SU-DHL-6 (cell line): Measurements from ENCODE around the gene EPN1.

ENCODE experiments used
- H2AFZ ChIP-seq: fragments of 200-600 bp; sonication (generic); 2 replicates; pipeline ENCODE4 v1.6.1; 2014; ENCODE audit warnings: low read depth, mild to moderate bottlenecking, moderate library complexity, mixed read lengths, antibody characterized with exemption, low read length; ENCODE audit not compliant: severe bottlenecking
- H3F3A ChIP-seq: fragments of 200-600 bp; shearing (Covaris generic); 2 replicates; pipeline ENCODE4 v1.6.0; 2016; ENCODE audit warnings: antibody characterized with exemption, mild to moderate bottlenecking; ENCODE audit not compliant: insufficient read depth
- H3K27ac ChIP-seq: fragments of 200-600 bp; sonication (generic); 2 replicates; pipeline ENCODE4 v1.5.1; 2016; ENCODE audit warnings: low read depth, mild to moderate bottlenecking, low read length, moderate library complexity, mixed read lengths
- H3K27me3 ChIP-seq: fragments of 200-600 bp; sonication (generic), shearing (Covaris generic); 2 replicates; pipeline ENCODE4 v1.6.0; 2014; ENCODE audit warnings: mild to moderate bottlenecking, low read length
- H3K36me3 ChIP-seq: fragments of 200-600 bp; sonication (generic); 2 replicates; pipeline ENCODE4 v1.6.1; 2014; ENCODE audit warnings: mild to moderate bottlenecking, low read length, mixed read lengths
- H3K4me2 ChIP-seq: fragments of 300-600, 200-600 bp; shearing (Covaris generic), sonication (generic); 2 replicates; pipeline ENCODE4 v1.6.0; 2014; ENCODE audit warnings: low read length, low read depth, mild to moderate bottlenecking; ENCODE audit not compliant: poor library complexity, severe bottlenecking
- H3K4me3 ChIP-seq: fragments of 200-600 bp; sonication (generic); 2 replicates; pipeline ENCODE4 v1.5.1; 2014; ENCODE audit warnings: antibody characterized with exemption, low read length, mild to moderate bottlenecking, mixed read lengths; ENCODE audit not compliant: insufficient read depth, poor library complexity, severe bottlenecking
- H3K79me2 ChIP-seq: fragments of 200-600 bp; sonication (generic); 2 replicates; pipeline ENCODE4 v1.6.1; 2014; ENCODE audit warnings: mild to moderate bottlenecking, low read length, moderate library complexity; ENCODE audit not compliant: insufficient read depth
- H3K9ac ChIP-seq: fragments of 200-600 bp; sonication (generic); 2 replicates; pipeline ENCODE4 v1.7.0; 2014; ENCODE audit warnings: mild to moderate bottlenecking, low read length
- H3K9me2 ChIP-seq: fragments of 200-600 bp; sonication (generic); replicated peaks from 2 replicates; pipeline ENCODE4 v1.6.1; 2014; ENCODE audit warnings: low read length; ENCODE audit not compliant: insufficient read depth
- H3K9me3 ChIP-seq: fragments of 200-600 bp; sonication (generic); 2 replicates; pipeline ENCODE4 v1.6.1; 2014; ENCODE audit warnings: low read length, mixed read lengths; ENCODE audit not compliant: insufficient read depth
- H4K20me1 ChIP-seq: fragments of 200-600 bp; sonication (generic); 2 replicates; pipeline ENCODE4 v1.6.1; 2014; ENCODE audit warnings: low read depth, mild to moderate bottlenecking, antibody characterized with exemption, low read length, moderate library complexity, mixed read lengths
- EZH2phosphoT487 ChIP-seq: fragments of 200-600 bp; sonication (generic), shearing (Covaris generic); conservative IDR thresholded peaks from 2 replicates; pipeline ENCODE4 v1.6.1; 2018; ENCODE audit warnings: mild to moderate bottlenecking, antibody characterized with exemption, low read length, moderate library complexity, mixed read lengths
- TF ChIP-seq, protein P1 (sequence below): fragments of 200-600 bp; sonication (generic); IDR thresholded peaks from one replicate; pipeline ENCODE4 v1.5.1; 2017; ENCODE audit warnings: antibody characterized with exemption, mild to moderate bottlenecking, low read length, moderate library complexity; ENCODE audit not compliant: insufficient read depth, poor library complexity, severe bottlenecking

Gene EPN1

DNA sequence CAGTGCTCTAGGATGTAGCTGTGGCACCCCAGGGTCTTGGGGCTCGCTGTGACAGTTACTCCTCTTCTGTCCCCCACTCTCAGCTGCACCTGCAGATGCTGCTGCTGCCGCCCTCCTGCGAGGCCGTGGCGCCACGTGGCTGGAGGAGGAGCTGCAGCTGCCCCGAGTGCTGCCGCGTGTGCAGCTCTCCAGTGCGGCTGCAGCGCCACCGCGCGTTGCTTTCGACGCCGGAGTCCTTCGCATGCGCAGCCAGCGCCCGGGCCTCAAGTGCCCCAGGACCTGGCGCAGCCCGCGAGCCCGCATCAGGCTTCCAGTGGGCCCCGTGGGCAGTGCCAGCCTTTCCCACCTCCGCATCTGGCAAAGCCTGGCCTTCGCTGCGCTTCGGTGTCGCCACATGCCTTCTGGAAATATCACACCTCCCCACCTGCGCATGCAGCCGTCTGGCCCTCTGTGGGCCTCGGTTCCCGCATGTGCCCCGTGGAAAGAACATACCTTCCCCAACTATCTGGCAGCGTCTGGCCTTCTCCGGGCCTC is 34.9 kb upstream of the EPN1 start:
- Histone ChIP-seq H3F3A (peaks cover 36% of the 10 kb centered on the region), H3K27ac (peak overlapping the region; percentile 90), H3K36me3 (no peaks in the 10 kb centered on the region; the same call in 1 of the 2 replicates), H3K4me2 (peak overlapping the region; percentile 71), H4K20me1 (no peaks in the 10 kb centered on the region), H3K79me2 (peaks cover 38% of the 10 kb centered on the region), H3K27me3 (no peaks in the 10 kb centered on the region), H3K4me3 (peak overlapping the region; percentile 99), H3K9me3 (no peaks in the 10 kb centered on the region), H3K9me2 (no peaks in the 10 kb centered on the region), H2AFZ (no peak overlapping the region), H3K9ac (peak overlapping the region; percentile 98)
- TF ChIP-seq EZH2phosphoT487: no peak
- TF ChIP-seq, protein P1, sequence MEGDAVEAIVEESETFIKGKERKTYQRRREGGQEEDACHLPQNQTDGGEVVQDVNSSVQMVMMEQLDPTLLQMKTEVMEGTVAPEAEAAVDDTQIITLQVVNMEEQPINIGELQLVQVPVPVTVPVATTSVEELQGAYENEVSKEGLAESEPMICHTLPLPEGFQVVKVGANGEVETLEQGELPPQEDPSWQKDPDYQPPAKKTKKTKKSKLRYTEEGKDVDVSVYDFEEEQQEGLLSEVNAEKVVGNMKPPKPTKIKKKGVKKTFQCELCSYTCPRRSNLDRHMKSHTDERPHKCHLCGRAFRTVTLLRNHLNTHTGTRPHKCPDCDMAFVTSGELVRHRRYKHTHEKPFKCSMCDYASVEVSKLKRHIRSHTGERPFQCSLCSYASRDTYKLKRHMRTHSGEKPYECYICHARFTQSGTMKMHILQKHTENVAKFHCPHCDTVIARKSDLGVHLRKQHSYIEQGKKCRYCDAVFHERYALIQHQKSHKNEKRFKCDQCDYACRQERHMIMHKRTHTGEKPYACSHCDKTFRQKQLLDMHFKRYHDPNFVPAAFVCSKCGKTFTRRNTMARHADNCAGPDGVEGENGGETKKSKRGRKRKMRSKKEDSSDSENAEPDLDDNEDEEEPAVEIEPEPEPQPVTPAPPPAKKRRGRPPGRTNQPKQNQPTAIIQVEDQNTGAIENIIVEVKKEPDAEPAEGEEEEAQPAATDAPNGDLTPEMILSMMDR: no peak

DNA sequence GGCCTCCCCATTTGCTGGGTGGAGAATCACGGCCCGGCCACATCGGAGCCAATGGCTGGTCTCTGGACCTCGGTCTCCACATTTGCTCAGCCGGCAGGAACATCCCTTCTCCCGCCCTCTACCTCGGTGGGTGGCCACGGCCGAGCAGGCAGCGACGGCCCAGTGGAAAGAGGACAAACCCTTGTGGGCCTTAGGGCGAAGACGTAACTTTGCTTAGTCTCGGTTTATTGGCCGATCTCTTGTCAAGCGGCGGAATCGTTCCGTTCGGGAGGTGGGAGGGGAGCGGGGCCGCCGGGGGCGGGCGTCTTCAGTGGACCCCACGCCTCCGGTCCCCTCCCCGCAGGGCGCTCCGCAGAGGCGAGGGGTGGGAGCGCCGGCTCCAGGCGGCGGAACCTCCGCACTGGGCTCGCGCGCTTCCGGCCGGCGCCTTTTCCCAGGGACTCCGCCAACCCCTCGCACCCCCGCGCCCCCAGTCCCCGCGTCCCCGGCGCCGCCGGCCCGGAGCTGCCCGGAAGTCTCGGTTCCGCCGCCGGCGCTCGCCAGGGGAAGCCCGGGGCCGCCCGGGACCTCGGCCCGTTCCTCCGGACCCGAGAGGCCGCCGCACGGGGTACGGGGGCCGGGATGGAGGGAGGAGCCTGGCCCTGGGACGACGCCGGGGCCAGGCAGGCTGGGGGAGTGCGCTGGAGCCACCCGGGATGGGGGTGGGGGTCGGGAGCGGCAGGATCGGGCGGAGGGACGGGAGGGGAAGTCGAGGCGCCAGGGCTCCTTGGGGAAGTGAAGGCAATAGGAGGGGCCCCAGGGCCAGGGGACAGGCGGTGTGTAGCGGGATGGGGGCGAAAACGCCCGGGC is 34.2 kb upstream of the EPN1 start, which contains the start of gene ZNF580:
TSS of gene ZNF580 (plus strand) at position 426 of the 849 bp plus-strand sequence. CDS start 1,507 bp downstream, outside the sequence.
- H3K9me2 ChIP-seq: no peaks in the 10 kb centered on the region
- H3K79me2 ChIP-seq: peaks cover 38% of the 10 kb centered on the region
- no peaks in the 10 kb centered on the region for H4K20me1 ChIP-seq
- H2AFZ ChIP-seq: peak within 1 kb of the TSS; percentile 8
- no peaks in the 10 kb centered on the region for H3K9me3 ChIP-seq
- no peaks in the 10 kb centered on the region for H3K27me3 ChIP-seq
- H3F3A ChIP-seq: peaks cover 42% of the 10 kb centered on the region
- peak within 1 kb of the TSS; percentile 99 for H3K4me3 ChIP-seq
- peak within 1 kb of the TSS; percentile 90 for H3K27ac ChIP-seq
- no peaks in the 10 kb centered on the region; the same call in 1 of the 2 replicates for H3K36me3 ChIP-seq
- no peak for TF ChIP-seq EZH2phosphoT487
- TF ChIP-seq, protein P1: no peak
- peak within 1 kb of the TSS; percentile 98 for H3K9ac ChIP-seq
- H3K4me2 ChIP-seq: peak within 1 kb of the TSS; percentile 71

- H4K20me1 ChIP-seq: no peaks in the 10 kb centered on the region
- H3K4me3 ChIP-seq: peak overlapping the region; percentile 99
- H3K27me3 ChIP-seq: no peaks in the 10 kb centered on the region
- TF ChIP-seq EZH2phosphoT487: no peak
- TF ChIP-seq, protein P1: no peak
- peak overlapping the region; percentile 8 for H2AFZ ChIP-seq
- no peaks in the 10 kb centered on the region for H3K9me3 ChIP-seq
- no peaks in the 10 kb centered on the region for H3K9me2 ChIP-seq
- H3K79me2 ChIP-seq: peaks cover 32% of the 10 kb centered on the region
- peak overlapping the region; percentile 98 for H3K9ac ChIP-seq
- peak overlapping the region; percentile 90 for H3K27ac ChIP-seq
- peak overlapping the region; percentile 71 for H3K4me2 ChIP-seq
- H3K36me3 ChIP-seq: no peaks in the 10 kb centered on the region; the same call in 1 of the 2 replicates
- H3F3A ChIP-seq: peaks cover 44% of the 10 kb centered on the region
Measured at GRCh38 chr19:55641426-55642152, 33.4 kb upstream of the EPN1 start.
